Right lobe of liver (tissue), 4 donors: Measurements from ENCODE around the gene COL18A1.

Experiments
- CTCF ChIP-seq, 4 donors: fragments of 200-600 bp in 3 of 4; fragments of 450-650 bp in 1 of 4; IDR thresholded peaks; one replicate each; pipeline versions ENCODE4 v1.5.1 to v1.8.0; 2016 to 2022; ENCODE audit warnings: antibody characterized with exemption in 4 of 4, mild to moderate bottlenecking in 2 of 4
- POLR2A ChIP-seq: fragments of 450-650 bp; IDR thresholded peaks from one replicate; pipeline ENCODE4 v1.6.1; 2017; ENCODE audit warnings: antibody characterized with exemption, mild to moderate bottlenecking
- donor health status: DM: no; HTN: no; CAD: no.
- donor health status: DM: no; HTN: no; CAD: no.
- donor health status: DM: no; HTN: yes; CAD: no.

DNA sequence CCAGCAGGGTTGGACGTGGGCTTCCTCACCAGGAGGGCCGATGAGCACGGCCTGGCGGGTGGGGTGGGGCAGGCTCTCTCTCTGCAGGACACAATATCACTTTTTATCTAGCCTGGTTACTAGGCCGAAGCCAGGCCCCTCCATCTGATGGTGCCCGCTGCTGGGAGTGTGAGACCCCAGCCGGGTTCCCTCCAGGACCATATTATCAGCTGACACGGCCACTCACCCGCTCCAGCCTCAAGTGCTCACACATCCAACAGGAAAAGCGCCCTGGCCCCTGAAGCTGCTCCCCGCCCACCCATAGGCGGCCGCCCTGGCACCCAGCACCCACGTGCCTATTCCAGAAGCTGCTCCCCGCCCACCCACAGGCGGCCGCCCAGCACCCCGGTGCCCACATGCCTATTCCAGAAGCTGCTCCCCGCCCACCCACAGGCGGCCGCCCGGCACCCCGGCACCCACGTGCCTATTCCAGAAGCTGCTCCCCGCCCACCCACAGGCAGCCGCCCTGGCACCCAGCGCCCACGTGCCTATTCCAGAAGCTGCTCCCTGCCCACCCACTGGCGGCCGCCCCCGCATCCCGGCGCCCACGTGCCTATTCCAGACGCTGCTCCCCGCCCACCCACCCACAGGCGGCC is 132.3 kb downstream of the COL18A1 start:
- TF ChIP-seq CTCF (IDR thresholded peaks at IDR 0.05): no peak
- no peak for TF ChIP-seq POLR2A
